Common myeloid progenitor, CD34-positive (primary cell): ENCODE measurements around the gene KCNMA1.

ENCODE experiments used
- CTCF ChIA-PET: fragments of 350-600 bp; sonication (Branson Sonifier 250); formaldehyde crosslinking; loops from one replicate; lab custom pipeline; 2021; ENCODE audit warnings: antibody characterized with exemption; lab: Charles Lee
- POLR2A ChIA-PET: fragments of 350-600 bp; sonication (Branson Sonifier 250); formaldehyde crosslinking; loops from one replicate; lab custom pipeline; 2021; ENCODE audit warnings: antibody characterized with exemption; lab: Charles Lee
- DNase-seq, 3 donors: peaks; one replicate each; pipeline versions ENCODE4 v3.0.0 to v3.0.0-alpha.2; 2013
- H3K27ac ChIP-seq, 2 experiments: 1 replicate in 1 of 2; 2 replicates in 1 of 2; pipeline ENCODE4 v1.7.0; 2013; ENCODE audit warnings: inconsistent platforms in 2 of 2, low read length in 2 of 2, mild to moderate bottlenecking in 2 of 2, low read depth in 1 of 2, moderate library complexity in 1 of 2; ENCODE audit not compliant: severe bottlenecking in 2 of 2, insufficient read depth in 1 of 2, poor library complexity in 1 of 2
- H3K27me3 ChIP-seq, 5 experiments: replicated peaks in 2 of 5; 1 replicate in 3 of 5; 2 replicates in 2 of 5; pipeline versions ENCODE4 v1.6.1 to v1.7.0; 2013; ENCODE audit warnings: low read length in 4 of 5, mild to moderate bottlenecking in 2 of 5, moderate library complexity in 2 of 5, inconsistent platforms in 1 of 5; ENCODE audit not compliant: insufficient read depth in 5 of 5, control insufficient read depth in 4 of 5
- H3K36me3 ChIP-seq, 4 experiments: 1 replicate in 2 of 4; 2 replicates in 2 of 4; pipeline versions ENCODE4 v1.6.1 to v1.7.0; 2013; ENCODE audit warnings: low read length in 3 of 4, control low read depth in 1 of 4, mild to moderate bottlenecking in 1 of 4; ENCODE audit not compliant: control insufficient read depth in 4 of 4, insufficient read depth in 4 of 4
- H3K4me1 ChIP-seq, 4 experiments: 1 replicate in 3 of 4; 2 replicates in 1 of 4; pipeline versions ENCODE4 v1.6.1 to v1.7.1; 2013; ENCODE audit warnings: low read length in 3 of 4, mild to moderate bottlenecking in 3 of 4, control low read depth in 1 of 4, inconsistent platforms in 1 of 4, moderate library complexity in 1 of 4; ENCODE audit not compliant: control insufficient read depth in 4 of 4, insufficient read depth in 4 of 4; ENCODE audit errors: control extremely low read depth in 1 of 4
- H3K4me3 ChIP-seq, 7 experiments: 1 replicate in 4 of 7; 2 replicates in 3 of 7; pipeline versions ENCODE4 v1.5.1 to v1.7.0; 2013; ENCODE audit warnings: mild to moderate bottlenecking in 7 of 7, low read length in 6 of 7, moderate library complexity in 6 of 7, inconsistent platforms in 2 of 7, low read depth in 2 of 7, control low read depth in 1 of 7; ENCODE audit not compliant: insufficient read depth in 4 of 7, control insufficient read depth in 1 of 7; ENCODE audit errors: extremely low read depth in 1 of 7
- H3K9me3 ChIP-seq, 5 experiments: 1 replicate in 4 of 5; 2 replicates in 1 of 5; pipeline versions ENCODE4 v1.6.1 to v1.7.1; 2013; ENCODE audit warnings: low read length in 4 of 5, mild to moderate bottlenecking in 2 of 5, inconsistent platforms in 1 of 5, low read depth in 1 of 5, moderate library complexity in 1 of 5; ENCODE audit not compliant: control insufficient read depth in 4 of 5, insufficient read depth in 2 of 5; ENCODE audit errors: control extremely low read depth in 1 of 5
- WGBS: methylation state at CpG from one replicate; pipeline ENCODE4 v1.1.5; 2013; ENCODE audit not compliant: insufficient coverage; 5-methylcytosine and 5-hydroxymethylcytosine counted together

KCNMA1 gene

DNA sequence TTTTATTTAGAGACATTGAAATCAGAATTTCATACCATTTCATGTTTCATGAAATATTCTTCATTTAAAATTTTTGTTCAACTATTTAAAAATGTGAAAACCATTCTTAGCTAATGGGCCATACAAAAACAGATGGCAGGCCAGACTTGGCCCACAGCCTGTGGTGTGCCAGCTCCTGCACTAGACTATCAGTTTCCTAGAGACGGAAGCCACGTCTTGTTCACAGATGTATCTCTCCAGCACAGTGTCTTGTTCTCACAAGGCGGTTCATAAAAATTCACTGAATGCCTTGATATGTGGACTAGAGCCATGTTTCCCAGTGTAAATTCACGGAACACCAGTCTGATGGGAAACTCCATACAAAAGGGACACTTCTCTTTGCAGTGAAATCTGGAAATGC lies 216.0 kb downstream of the KCNMA1 start:
- no peak for DNase-seq
- Histone ChIP-seq H3K9me3 (no peaks in the 10 kb centered on the region), H3K27me3 (peaks cover 0 to 10% (median 2%) of the 10 kb centered on the region in 5 experiments), H3K36me3 (no peaks in the 10 kb centered on the region), H3K4me1 (no peaks in the 10 kb centered on the region), H3K27ac (no peak overlapping the region), H3K4me3 (no peak overlapping the region)
- 95% methylated on average over 4 of the region's 4 CpGs for WGBS
- POLR2A ChIA-PET = no interaction called here
- CTCF ChIA-PET = no interaction called here

DNA sequence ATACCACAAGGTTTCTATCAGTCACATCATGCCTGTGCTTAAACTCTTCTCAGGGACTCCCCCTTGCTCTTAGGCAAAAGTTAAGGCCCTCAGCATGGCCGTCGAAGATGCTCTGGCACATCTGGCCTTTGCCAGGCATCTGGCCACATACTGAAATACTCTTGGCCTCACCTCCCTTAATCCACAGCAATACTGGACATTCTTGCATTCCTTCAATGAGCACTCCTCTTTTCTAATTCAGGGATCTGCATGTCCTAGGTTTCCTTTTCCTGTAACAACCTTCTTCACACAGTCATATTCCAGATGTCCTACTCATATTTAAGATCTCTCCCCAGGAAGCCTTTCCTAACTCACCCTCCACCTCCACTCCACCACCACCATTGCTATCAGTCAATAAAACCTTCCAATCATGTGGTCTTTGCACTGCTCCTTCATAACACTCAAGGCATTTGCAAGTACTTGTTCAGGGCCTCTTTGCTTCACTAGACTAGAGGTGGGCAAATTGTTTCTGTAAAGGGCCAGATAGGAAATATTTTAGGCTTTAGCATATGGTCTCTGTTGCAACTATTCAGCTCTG lies 216.6 kb downstream of the KCNMA1 start:
- WGBS = 100% methylated on average over 2 of the region's 2 CpGs
- H3K36me3 ChIP-seq = no peaks in the 10 kb centered on the region
- H3K4me1 ChIP-seq = no peaks in the 10 kb centered on the region
- peaks cover 0 to 13% (median 2%) of the 10 kb centered on the region in 5 experiments for H3K27me3 ChIP-seq
- no peak overlapping the region for H3K4me3 ChIP-seq
- H3K27ac ChIP-seq = no peak overlapping the region
- no peaks in the 10 kb centered on the region for H3K9me3 ChIP-seq
- ChIA-PET POLR2A (no interaction called here), CTCF (no interaction called here)
- DNase-seq = no peak

DNA sequence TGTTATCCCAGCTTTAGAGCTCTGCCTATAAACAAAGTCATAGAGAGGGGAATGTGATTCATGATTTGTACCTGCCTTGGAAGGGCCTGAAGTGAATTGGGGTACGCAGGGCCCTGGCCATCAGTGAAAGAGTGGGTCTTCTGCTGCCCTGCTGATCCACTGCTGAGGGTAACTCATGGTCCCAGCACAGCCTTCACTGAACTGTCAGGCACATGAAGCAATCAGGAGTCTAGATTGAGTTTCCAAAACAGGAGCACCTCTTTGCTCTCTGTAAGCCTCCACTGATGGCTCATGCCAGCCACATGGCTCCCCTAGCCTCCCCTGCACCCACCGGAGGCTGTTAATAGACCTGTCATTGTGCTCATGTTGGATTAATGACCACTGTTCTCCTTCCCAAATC lies 217.6 kb downstream of the KCNMA1 start:
- H3K4me1 ChIP-seq = no peaks in the 10 kb centered on the region
- H3K9me3 ChIP-seq = no peaks in the 10 kb centered on the region
- H3K27ac ChIP-seq = no peak overlapping the region
- POLR2A ChIA-PET = no interaction called here
- H3K4me3 ChIP-seq = no peak overlapping the region
- no peak for DNase-seq
- H3K36me3 ChIP-seq = no peaks in the 10 kb centered on the region
- peaks cover 0 to 16% (median 2%) of the 10 kb centered on the region in 5 experiments for H3K27me3 ChIP-seq
- 100% methylated on average over 1 of the region's 2 CpGs for WGBS
- CTCF ChIA-PET = no interaction called here

- no peak for DNase-seq
- Histone ChIP-seq H3K27me3 (peaks cover 0 to 16% (median 2%) of the 10 kb centered on the region in 5 experiments), H3K36me3 (no peaks in the 10 kb centered on the region), H3K4me1 (no peaks in the 10 kb centered on the region), H3K27ac (no peak overlapping the region), H3K9me3 (no peaks in the 10 kb centered on the region), H3K4me3 (no peak overlapping the region)
- ChIA-PET POLR2A (no interaction called here), CTCF (no interaction called here)
- no CpG with 5 or more reads among the region's 5 CpGs for WGBS
Measured at GRCh38 chr10:77419056-77419455, 218.6 kb downstream of the KCNMA1 start.

DNA sequence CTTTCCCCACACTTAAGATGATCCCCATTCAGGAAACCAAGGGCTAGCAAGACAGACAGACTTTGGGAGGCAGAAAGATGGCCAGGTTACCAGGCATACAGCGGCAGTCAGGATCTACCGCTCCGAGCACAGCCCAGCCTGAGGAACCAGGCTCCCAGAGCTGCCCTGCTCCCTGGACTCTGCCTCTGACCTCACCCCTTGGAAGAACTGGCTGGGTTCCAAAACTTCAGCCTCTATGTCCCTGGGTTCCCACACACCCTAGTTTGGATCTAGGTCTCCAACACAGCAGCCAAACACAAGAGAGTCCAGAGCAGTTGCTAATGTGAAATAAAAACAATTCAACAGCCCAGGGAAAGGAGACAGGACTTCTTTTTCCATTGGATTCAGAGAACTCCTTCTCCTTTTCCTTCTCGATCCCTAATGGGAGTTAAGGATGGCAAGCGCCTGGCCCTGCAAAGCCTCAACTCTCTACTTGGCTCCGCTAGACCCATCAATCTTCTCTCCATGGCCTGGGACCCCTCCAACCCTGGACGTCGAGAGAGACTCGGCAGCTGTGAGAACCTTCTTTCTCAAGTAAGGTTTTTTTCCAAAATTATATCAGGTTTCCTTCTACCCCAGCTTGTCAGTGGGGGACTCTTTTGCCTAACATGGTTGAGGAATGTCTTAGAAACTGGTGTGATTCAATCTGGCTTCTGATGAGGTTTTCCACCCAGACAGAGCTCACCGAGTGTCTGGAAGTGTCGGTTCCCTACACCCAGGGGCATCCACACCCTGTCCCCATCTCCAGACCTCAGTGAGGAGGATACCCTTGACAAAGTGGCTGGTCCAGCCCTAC lies 219.6 kb downstream of the KCNMA1 start:
- Histone ChIP-seq H3K27me3 (peaks cover 0 to 15% (median 2%) of the 10 kb centered on the region in 5 experiments), H3K27ac (no peak overlapping the region), H3K4me1 (no peaks in the 10 kb centered on the region), H3K4me3 (no peak overlapping the region), H3K36me3 (no peaks in the 10 kb centered on the region), H3K9me3 (no peaks in the 10 kb centered on the region)
- ChIA-PET POLR2A (no interaction called here), CTCF (no interaction called here)
- WGBS = 95% methylated on average over 10 of the region's 11 CpGs
- no peak for DNase-seq

- H3K4me1 ChIP-seq = no peaks in the 10 kb centered on the region
- POLR2A ChIA-PET = no interaction called here
- no peaks in the 10 kb centered on the region for H3K36me3 ChIP-seq
- no peak overlapping the region for H3K27ac ChIP-seq
- CTCF ChIA-PET = no interaction called here
- peaks cover 0 to 15% (median 2%) of the 10 kb centered on the region in 5 experiments for H3K27me3 ChIP-seq
- H3K9me3 ChIP-seq = no peaks in the 10 kb centered on the region
- DNase-seq = no peak
- 73% methylated on average over 5 of the region's 5 CpGs for WGBS
- no peak overlapping the region for H3K4me3 ChIP-seq
Measured at GRCh38 chr10:77417359-77417758, 220.2 kb downstream of the KCNMA1 start.
